GM19328 (cell line): Measurements from ENCODE around the gene SNX17.
"Not testable (repeated sequence)": the region's sequence is repeated elsewhere in the genome, so short reads cannot be mapped to it uniquely, and the experiment has no call there.

ENCODE experiments used
- ATAC-seq: cut with Tn5 transposase; IDR thresholded peaks from one replicate; pipeline ENCODE4 v1.9.1; 2021; ENCODE audit warnings: mild to moderate bottlenecking, moderate library complexity; ENCODE audit not compliant: unreplicated experiment

Gene SNX17, protein sequence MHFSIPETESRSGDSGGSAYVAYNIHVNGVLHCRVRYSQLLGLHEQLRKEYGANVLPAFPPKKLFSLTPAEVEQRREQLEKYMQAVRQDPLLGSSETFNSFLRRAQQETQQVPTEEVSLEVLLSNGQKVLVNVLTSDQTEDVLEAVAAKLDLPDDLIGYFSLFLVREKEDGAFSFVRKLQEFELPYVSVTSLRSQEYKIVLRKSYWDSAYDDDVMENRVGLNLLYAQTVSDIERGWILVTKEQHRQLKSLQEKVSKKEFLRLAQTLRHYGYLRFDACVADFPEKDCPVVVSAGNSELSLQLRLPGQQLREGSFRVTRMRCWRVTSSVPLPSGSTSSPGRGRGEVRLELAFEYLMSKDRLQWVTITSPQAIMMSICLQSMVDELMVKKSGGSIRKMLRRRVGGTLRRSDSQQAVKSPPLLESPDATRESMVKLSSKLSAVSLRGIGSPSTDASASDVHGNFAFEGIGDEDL

GRCh38 chr2:27370026-27370815 is at the start of gene SNX17, which contains the start of gene EIF2B4:
Gene SNX17 (plus strand): TSS chr2:27370616. CDS start chr2:27370744, 128 bp downstream.
Gene EIF2B4 (minus strand): TSS chr2:27370338. CDS start chr2:27370314, 24 bp downstream.
- ATAC-seq, result peak; percentile 84

- ATAC-seq, result no peak
Measured at GRCh38 chr2:27320958-27321543, 49.4 kb upstream of the SNX17 start.

GRCh38 chr2:27322301-27322765 is 48.1 kb upstream of the SNX17 start:
- ATAC-seq, result no peak

GRCh38 chr2:27322766-27323595 is 47.4 kb upstream of the SNX17 start, which contains the start of gene MPV17:
Gene MPV17 (minus strand): TSS chr2:27323097. CDS start chr2:27322517, 580 bp downstream.
- ATAC-seq, result peak; percentile 79

- no peak for ATAC-seq
Measured at GRCh38 chr2:27323596-27324285, 46.7 kb upstream of the SNX17 start.

DNA sequence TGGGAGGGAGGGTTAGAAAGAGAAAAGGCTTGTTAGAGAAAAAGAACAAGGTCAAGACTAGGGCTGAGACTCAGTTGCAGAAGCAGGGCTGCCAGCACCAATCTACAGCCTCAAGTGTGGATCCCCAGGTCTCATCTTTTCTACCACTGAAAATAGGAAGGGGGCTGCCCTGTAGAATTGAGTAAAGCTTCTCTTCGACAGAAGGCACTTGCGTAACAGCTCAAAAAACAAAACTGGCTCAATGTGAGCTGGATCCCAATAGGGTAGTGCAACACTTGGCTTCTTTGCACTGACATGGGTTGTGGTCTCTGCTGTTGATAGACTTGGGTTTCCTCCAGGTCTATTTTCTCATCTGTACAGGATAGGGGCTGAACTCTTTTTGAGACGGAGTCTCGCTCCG is 45.7 kb upstream of the SNX17 start:
- no peak for ATAC-seq

- ATAC-seq, result no peak
Measured at GRCh38 chr2:27335311-27335710, 35.1 kb upstream of the SNX17 start.

DNA sequence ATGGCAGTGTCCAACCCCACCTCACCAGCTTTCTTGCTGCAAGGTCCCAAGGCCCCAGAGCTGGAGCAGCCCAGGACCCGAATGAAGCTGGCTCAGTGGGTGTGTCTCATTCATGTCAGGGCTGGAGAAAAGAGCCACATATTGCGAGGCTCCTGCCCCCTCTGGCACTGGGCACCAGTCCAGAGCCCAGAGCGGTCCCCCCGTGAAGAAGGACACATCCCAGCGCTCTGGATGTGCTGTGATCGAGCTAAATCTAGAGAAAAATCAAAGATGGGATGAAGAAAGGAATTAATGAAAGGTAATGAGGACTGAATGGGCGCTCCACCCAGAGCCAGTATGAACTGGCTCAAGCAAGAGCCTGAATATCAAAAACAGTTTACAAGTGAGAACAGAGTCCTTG is 34.2 kb upstream of the SNX17 start:
- ATAC-seq, result no peak

DNA sequence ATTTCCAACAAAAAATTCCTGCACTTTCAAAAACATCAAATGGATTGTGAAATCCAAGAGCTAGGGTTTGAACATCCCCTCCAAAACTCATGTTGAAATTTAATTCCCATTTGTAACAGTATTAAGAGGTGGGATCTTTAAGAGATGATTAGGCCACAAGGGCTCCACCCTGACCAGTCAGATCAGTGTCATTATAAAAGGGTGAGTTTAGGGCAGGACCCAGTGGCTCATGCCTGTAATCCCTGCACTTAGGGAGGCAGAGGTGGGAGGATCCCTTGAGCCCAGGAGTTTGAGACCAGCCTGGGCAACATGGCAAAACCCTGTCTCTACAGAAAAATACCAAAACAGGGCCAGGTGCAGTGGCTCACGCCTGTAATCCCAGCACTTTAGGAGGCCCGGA is 22.8 kb upstream of the SNX17 start:
- no peak for ATAC-seq

DNA sequence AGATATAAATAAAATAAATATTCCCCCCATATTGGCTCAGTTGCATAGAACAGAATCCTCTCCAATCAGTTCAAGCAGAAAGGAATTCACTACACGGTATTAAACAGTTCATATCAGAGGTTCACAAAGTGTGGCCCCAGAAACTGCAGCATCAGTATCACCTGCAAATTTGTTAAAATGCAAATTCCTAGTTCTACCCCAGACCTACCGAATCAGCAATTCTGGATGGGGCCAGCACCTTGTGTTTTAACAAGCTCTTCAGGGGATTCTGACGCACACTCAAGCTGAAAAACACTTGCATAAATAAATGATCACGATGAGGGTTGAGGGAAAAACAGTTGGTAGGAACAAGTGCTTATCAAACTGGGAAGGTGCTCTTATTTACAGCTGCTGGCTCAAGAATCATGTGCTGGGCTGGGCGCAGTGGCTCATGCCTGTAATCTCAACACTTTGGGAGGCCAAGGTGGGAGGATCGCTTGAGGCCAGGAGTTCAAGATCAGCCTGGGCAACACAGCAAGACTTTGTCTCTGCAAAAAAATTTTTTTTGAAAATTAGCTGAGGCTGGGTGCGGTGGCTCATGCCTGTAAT is 20.2 kb upstream of the SNX17 start:
- ATAC-seq, result no peak

- no peak for ATAC-seq
Measured at GRCh38 chr2:27351802-27352598, 18.4 kb upstream of the SNX17 start.

- not testable (repeated sequence) for ATAC-seq
Measured at GRCh38 chr2:27353386-27353761, 17.0 kb upstream of the SNX17 start.

- no peak for ATAC-seq
Measured at GRCh38 chr2:27353762-27354596, 16.4 kb upstream of the SNX17 start.

GRCh38 chr2:27354597-27354927 is 15.9 kb upstream of the SNX17 start:
- no peak for ATAC-seq

GRCh38 chr2:27356056-27356381 is 14.4 kb upstream of the SNX17 start:
- ATAC-seq, result peak; percentile 35

DNA sequence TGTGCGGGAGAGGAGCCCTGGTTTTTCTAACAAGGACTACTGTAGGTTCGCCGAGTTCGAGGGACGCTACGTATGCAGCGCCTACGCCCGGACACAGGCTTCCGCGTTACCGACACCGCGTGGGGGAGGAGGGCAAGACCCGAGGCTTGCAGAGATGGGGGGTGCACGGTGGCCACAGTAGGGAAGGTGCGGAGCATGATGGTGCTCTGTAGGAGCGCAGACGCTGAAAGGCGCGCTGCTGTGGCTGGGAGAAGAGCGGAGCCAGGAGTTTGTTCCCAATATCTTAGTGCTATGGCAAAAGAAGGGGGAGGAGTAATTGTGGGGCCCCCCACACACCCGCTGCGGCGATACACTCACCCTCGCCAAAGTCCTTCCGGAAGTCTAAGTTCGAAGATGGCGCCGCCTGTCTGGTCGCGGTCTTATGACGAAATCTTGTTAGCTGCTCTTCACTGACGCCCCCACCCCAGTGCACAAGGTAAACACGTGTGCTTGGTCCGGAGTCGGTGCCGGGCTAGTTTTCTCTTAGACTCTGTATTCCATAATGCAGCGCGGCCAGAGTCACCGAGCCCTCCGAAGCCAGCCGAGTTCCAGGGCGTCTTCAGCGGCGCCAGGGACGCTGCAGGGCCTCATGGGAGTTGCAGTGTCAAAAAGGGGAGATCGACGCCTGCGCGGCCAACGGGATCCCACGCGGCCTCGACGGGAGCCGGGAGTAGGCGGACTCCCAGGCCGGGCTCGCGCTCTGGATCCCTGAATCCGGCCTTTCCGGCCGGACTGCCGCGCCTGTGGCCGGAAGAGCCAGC is 13.8 kb upstream of the SNX17 start, which contains the start of gene GTF3C2:
Gene GTF3C2, minus strand, starts transcription at position 383 of the 800 bp plus-strand sequence. CDS start 13,210 bp downstream, outside the sequence.
- ATAC-seq, result peak; percentile 80
